ENCODE data around the gene ZNF780B. TPM values are rescaled to one million over a fixed set of nuclear protein-coding genes. Genes with fewer than 3 reads are reported as not detected.

The ZNF780B gene
- total RNA-seq, 2 donors from 2014 or later: 8.3 to 12.5 TPM

DNA sequence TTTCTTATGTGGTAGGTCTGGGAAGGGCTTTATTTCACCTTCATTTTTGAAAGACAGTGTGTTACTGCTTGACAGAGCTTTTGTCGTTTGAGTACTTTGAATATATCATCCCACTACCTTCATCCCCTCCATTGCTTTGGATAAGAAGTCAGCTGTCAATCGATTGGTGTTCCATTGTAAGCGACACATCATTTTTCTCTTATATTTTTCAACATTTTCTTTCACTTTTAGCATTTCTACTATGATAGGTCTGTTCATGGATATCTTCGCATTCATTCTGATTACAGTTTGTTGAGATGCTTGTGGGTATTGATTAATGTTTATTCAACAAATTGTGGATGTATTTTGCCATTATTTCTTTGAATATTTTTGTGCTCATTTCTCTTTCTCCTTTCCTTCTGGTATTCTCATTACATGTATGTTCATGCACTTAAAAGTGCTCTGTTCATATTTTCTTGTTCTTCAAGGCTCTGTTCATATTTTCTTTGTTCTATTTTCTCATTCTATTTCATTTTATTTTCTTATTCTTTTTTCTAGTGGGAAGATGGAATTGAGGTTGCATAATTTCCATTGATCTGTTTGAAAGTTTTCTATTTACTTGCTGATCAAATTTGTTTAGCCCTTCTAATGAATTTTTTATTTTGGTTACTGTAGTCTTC, 30.0 kb downstream of the ZNF780B start:
- Histone ChIP-seq H3K27me3 (no peaks in the 10 kb centered on the region), H3K27ac (no peak overlapping the region), H3K4me1 (no peaks in the 10 kb centered on the region), H3K9me3 (peaks cover 0 to 68% (median 2%) of the 10 kb centered on the region in 3 donors), H3K36me3 (replicated peaks in 1 of 2; ENCODE audit: insufficient read depth in 1 of 2, low read depth in 2 of 2) (no peaks in the 10 kb centered on the region), H3K4me3 (no peak overlapping the region)
- no peak for TF ChIP-seq POLR2A (IDR thresholded peaks at IDR 0.05)
- TF ChIP-seq CTCF (IDR thresholded peaks at IDR 0.05): no peak
- ATAC-seq (no peak), DNase-seq (no peak)
- intact Hi-C loops (cut with DNase I): no loop called here
- 91 to 95% methylated on average over 4 of the region's 4 CpGs for WGBS, 2 donors

GRCh38 chr19:40023969-40024368, 32.1 kb downstream of the ZNF780B start:
- peaks cover 0 to 54% (median 0%) of the 10 kb centered on the region in 3 donors for H3K9me3 ChIP-seq
- intact Hi-C loops (cut with DNase I): no loop called here
- no peaks in the 10 kb centered on the region for H3K4me1 ChIP-seq
- H3K36me3 ChIP-seq (replicated peaks in 1 of 2; ENCODE audit: insufficient read depth in 1 of 2, low read depth in 2 of 2): no peaks in the 10 kb centered on the region
- H3K4me3 ChIP-seq: no peak overlapping the region
- DNase-seq (no peak), ATAC-seq (no peak)
- H3K27me3 ChIP-seq: no peaks in the 10 kb centered on the region
- WGBS, 2 donors: 75 to 90% methylated on average over 3 of the region's 3 CpGs
- TF ChIP-seq CTCF (IDR thresholded peaks at IDR 0.05): no peak
- no peak for TF ChIP-seq POLR2A (IDR thresholded peaks at IDR 0.05)
- H3K27ac ChIP-seq: no peak overlapping the region

GRCh38 chr19:40013991-40014390, 42.0 kb downstream of the ZNF780B start:
- no peak for ATAC-seq
- peaks cover 3 to 27% (median 6%) of the 10 kb centered on the region in 3 donors for H3K9me3 ChIP-seq
- WGBS, 2 donors: 93 to 94% methylated on average over 4 of the region's 4 CpGs

DNA sequence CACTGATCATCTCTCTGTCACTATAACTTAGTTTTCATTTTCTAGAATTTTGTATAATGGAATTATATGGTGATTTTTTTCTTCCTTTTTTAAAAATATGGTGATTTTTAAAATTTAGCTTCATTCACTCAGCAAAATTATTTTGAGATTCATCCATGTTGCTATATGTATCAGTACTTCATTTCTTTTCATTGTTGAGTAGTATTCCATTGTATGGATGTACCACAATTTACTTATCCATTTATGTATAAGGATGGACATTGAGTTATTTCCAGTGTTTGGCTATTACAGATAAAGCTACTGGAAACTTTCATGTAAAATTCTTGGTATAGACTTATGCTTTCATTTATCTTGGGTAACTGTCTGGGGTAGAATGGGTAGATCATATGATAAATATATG, 46.4 kb downstream of the ZNF780B start:
- intact Hi-C loops (cut with DNase I): no loop called here
- Histone ChIP-seq H3K4me1 (no peaks in the 10 kb centered on the region), H3K4me3 (no peak overlapping the region), H3K9me3 (peaks cover 0 to 11% (median 6%) of the 10 kb centered on the region in 3 donors), H3K27ac (no peak overlapping the region), H3K27me3 (no peaks in the 10 kb centered on the region), H3K36me3 (replicated peaks in 1 of 2; ENCODE audit: insufficient read depth in 1 of 2, low read depth in 2 of 2) (peaks cover 7 to 11% of the 10 kb centered on the region in 2 donors)
- TF ChIP-seq CTCF (IDR thresholded peaks at IDR 0.05) (no peak), POLR2A (IDR thresholded peaks at IDR 0.05) (no peak)
- no peak for DNase-seq
- ATAC-seq: no peak

More at GRCh38 chr19:40013991-40014390, 42.0 kb downstream of the ZNF780B start:
- Histone ChIP-seq H3K36me3 (replicated peaks in 1 of 2; ENCODE audit: insufficient read depth in 1 of 2, low read depth in 2 of 2) (peaks cover 4 to 8% of the 10 kb centered on the region in 2 donors), H3K4me3 (no peak overlapping the region), H3K27ac (no peak overlapping the region), H3K27me3 (no peaks in the 10 kb centered on the region), H3K4me1 (no peaks in the 10 kb centered on the region)
- TF ChIP-seq CTCF (IDR thresholded peaks at IDR 0.05) (no peak), POLR2A (IDR thresholded peaks at IDR 0.05) (no peak)
- intact Hi-C loops (cut with DNase I): no loop called here
- no peak for DNase-seq

DNA sequence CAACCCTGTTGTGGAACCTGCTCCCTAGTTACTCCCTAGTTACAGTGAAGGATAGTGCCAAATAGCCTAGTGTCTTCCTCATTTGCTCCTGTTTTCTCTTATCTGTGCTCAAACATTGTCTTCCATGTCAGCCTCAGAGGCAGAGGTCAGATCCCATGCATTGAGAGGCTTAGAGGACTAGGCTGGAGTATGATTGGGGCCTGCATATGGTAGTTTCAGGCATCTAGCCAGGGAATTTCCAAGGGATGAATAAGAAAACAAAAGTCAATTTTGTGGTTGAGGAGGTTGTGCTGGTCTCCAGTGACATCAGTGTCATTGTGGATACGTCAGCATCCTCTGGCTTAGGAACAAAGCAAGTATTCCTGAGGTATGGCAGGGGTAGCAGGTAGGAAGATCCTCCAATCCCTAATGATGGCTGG, 49.7 kb downstream of the ZNF780B start:
- peaks cover 2 to 3% of the 10 kb centered on the region in 2 donors for H3K36me3 ChIP-seq (replicated peaks in 1 of 2; ENCODE audit: insufficient read depth in 1 of 2, low read depth in 2 of 2)
- intact Hi-C loops (cut with DNase I): no loop called here
- no peaks in the 10 kb centered on the region for H3K27me3 ChIP-seq

More for the DNA sequence above, 49.7 kb downstream of the ZNF780B start:
- no peak for ATAC-seq
- Histone ChIP-seq H3K4me3 (no peak overlapping the region), H3K4me1 (no peaks in the 10 kb centered on the region), H3K27ac (no peak overlapping the region), H3K9me3 (no peaks in the 10 kb centered on the region)
- TF ChIP-seq CTCF (IDR thresholded peaks at IDR 0.05) (no peak), POLR2A (IDR thresholded peaks at IDR 0.05) (no peak)
- WGBS, 2 donors: 95 to 100% methylated on average over 1 of the region's 1 CpG
- DNase-seq: no peak
